DMS 273 (cell line): ENCODE results near the gene GCNT1.
"Not testable (repeated sequence)": the region's sequence is repeated elsewhere in the genome, so short reads cannot be mapped to it uniquely, and the experiment has no call there.

Experiments
- DNase-seq: peaks from one replicate; lab custom pipeline; 2025; ENCODE audit not compliant: unreplicated experiment; lab: John Stamatoyannopoulos, UW

Gene GCNT1

GRCh38 chr9:76530458-76531110, 71.6 kb downstream of the GCNT1 start:
- DNase-seq, result no peak

DNA sequence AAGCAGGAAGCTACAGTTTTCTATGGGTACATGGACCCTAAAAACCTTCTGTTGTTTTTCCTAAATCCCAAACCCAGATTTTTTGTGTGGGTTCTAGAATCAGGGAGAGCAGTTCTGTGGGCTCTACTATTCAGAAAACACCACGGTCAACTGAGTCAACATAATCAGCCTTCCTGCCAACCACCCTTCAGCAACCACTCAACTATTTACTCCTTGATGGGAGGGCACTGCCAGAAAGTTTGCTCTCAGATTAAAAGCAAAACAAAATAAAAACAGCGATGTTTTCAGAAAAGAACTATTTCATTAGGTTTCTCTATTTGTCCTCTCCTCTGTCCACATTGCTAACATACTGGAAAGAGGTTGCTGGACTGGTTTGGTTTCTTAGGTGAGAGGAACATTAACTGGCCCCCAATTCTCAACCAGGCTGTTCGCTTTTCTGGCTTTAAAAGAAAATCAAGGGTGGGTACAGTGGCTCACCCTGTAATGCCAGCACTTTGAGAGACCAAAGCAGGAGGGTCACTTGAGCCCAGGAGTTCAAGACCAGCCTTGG, 72.3 kb downstream of the GCNT1 start:
- DNase-seq, result no peak

- not testable (repeated sequence) for DNase-seq
Measured at GRCh38 chr9:76532877-76533276, 73.9 kb downstream of the GCNT1 start.

DNA sequence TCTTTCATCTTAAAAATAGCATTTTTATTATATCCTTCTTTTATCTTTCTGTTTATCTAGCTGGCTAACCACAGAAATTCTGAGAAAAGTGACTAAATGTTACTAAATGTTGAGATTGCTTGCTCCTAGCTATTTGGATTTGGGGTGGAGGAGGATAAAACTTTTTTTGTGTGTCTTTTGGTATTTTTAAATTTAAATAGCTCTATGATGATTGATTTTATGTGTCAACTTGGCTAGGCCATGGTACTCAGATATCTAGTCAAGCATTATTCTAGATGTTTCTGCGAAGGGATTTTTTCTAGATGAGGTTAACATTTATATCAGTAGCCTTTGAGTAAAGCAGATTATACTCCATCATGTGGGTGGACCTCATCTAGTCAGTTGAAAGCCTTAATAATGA, 75.0 kb downstream of the GCNT1 start:
- no peak for DNase-seq

DNA sequence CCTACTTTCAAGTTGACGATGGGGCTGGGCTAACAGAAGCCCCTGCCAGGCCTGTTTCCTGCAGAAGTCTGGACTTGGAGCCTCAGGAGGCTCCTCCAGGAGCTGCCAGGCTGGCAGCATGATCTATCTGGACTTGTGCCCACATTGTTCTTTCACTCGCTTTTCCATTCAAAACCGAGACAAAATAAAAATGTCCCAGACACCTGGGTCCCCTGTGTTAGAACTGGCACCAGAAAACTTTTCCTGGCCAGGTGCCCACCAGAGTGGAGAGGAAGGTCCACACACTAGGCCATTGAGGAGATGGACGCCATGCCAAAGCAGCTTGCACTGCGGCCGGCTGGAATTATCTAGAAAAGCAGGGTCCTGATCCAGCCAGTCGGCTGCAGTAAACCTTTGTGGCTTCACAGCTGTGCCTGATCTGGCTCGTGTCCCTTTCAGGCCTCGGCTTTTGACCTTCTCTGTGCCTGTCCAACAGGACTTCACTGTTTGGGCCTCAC, 78.2 kb downstream of the GCNT1 start:
- DNase-seq, result no peak

- DNase-seq, result no peak
Measured at GRCh38 chr9:76539180-76539579, 80.2 kb downstream of the GCNT1 start.

- peak; percentile 19 for DNase-seq
Measured at GRCh38 chr9:76542360-76542759, 83.4 kb downstream of the GCNT1 start.

- no peak for DNase-seq
Measured at GRCh38 chr9:76545191-76545590, 86.2 kb downstream of the GCNT1 start.

GRCh38 chr9:76552181-76552580, 93.2 kb downstream of the GCNT1 start:
- DNase-seq, result no peak

- no peak for DNase-seq
Measured at GRCh38 chr9:76552751-76553455, 93.9 kb downstream of the GCNT1 start.

DNA sequence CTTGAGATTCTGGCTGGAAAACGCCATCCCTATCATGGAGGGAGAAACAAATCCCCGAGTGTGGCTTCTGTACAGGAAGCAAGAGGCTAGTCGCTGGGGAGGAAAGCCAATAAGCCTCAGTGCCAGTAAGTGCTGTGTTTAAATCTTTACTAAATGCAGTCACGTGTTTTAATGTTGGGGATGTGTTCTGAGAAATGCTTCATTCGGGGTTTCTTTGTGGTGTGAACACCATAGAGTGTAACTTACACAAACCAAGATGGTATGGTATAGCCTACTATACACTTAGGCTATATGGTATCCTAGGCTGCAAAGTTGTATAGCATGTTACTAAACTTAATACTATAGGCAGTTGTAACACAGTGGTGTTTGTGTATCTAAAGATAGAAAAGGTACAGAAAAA, 94.7 kb downstream of the GCNT1 start:
- DNase-seq, result no peak
